D721Med (cell line): ENCODE results near the gene SLC38A5.

ENCODE experiments used
- DNase-seq: peaks from one replicate; pipeline ENCODE4 v3.0.0; 2011; ENCODE audit warnings: low spot score; ENCODE audit not compliant: insufficient read length
- FAIRE-seq: peaks from 2 replicates; lab custom pipeline; 2011; peaks lifted over from hg19 to GRCh38; lab: Jason Lieb, UNC
- CTCF ChIP-seq: IDR thresholded peaks from 2 replicates; pipeline ENCODE4 v1.5.1; 2012; ENCODE audit warnings: mild to moderate bottlenecking, control low read depth; ENCODE audit not compliant: insufficient read depth; ENCODE audit errors: missing control alignments

The SLC38A5 gene

GRCh38 chrX:48513670-48514069, 43.6 kb upstream of the SLC38A5 start:
- FAIRE-seq = no peak

GRCh38 chrX:48512371-48512935, 42.4 kb upstream of the SLC38A5 start:
- TF ChIP-seq CTCF = no peak
- no peak for DNase-seq
- FAIRE-seq = no peak

More at GRCh38 chrX:48513670-48514069, 43.6 kb upstream of the SLC38A5 start:
- no peak for DNase-seq
- no peak for TF ChIP-seq CTCF

- no peak for DNase-seq
- FAIRE-seq = no peak
- peak; percentile 25 for TF ChIP-seq CTCF
Observed at GRCh38 chrX:48511560-48511959, 41.5 kb upstream of the SLC38A5 start.

- TF ChIP-seq CTCF = no peak
- FAIRE-seq (no peak), DNase-seq (no peak)
Observed at GRCh38 chrX:48509619-48510018, 39.6 kb upstream of the SLC38A5 start.

GRCh38 chrX:48509245-48509590, 39.2 kb upstream of the SLC38A5 start:
- FAIRE-seq (no peak), DNase-seq (no peak)
- no peak for TF ChIP-seq CTCF

GRCh38 chrX:48508400-48509244, 38.6 kb upstream of the SLC38A5 start, which contains the start of gene PORCN:
Gene PORCN (plus strand): TSS chrX:48508992. CDS start chrX:48509821, 829 bp downstream.
- no peak for TF ChIP-seq CTCF
- no peak for FAIRE-seq
- peak; percentile 77 for DNase-seq

GRCh38 chrX:48507246-48507645, 37.2 kb upstream of the SLC38A5 start:
- no peak for DNase-seq
- FAIRE-seq = no peak
- TF ChIP-seq CTCF = no peak
